ENCODE data around the gene ABCA5. TPM values are rescaled to one million over a fixed set of nuclear protein-coding genes. Genes with fewer than 3 reads are reported as not detected.

Gene ABCA5
- total RNA-seq, 3 donors from 2014 or later (not counting 1 experiment from before 2014, with no cell fraction given), result 52.1 to 84.5 (median 57.6) TPM

- peak; percentile 72 to 86 (median 80) for ATAC-seq
- Histone ChIP-seq H3K27ac (ENCODE audit: low read length) (no peak overlapping the region), H3K27me3 (ENCODE audit: control insufficient read depth, insufficient read depth, low read length) (no peaks in the 10 kb centered on the region), H3K4me3 (ENCODE audit: low read length) (no peak overlapping the region), H3K9me3 (ENCODE audit: control insufficient read depth, insufficient read depth, low read length) (peaks cover 6% of the 10 kb centered on the region), H3K36me3 (ENCODE audit: control insufficient read depth, insufficient read depth, low read length) (no peaks in the 10 kb centered on the region), H3K4me1 (ENCODE audit: control insufficient read depth, insufficient read depth, low read length) (no peaks in the 10 kb centered on the region)
- DNase-seq, result peak; percentile 53 to 73
- H3K36me3 Mint-ChIP-seq, result peaks cover 11% of the 10 kb centered on the region
- H3K9me3 Mint-ChIP-seq, result peaks cover 0 to 11% of the 10 kb centered on the region in 2 donors
- H3K4me1 Mint-ChIP-seq, result peaks cover 0 to 4% of the 10 kb centered on the region in 2 donors
- no peak overlapping the region for H3K4me3 Mint-ChIP-seq
- intact Hi-C loops (cut with micrococcal nuclease), result loop anchor here (1.0 to 5.0 kb wide), 2 partner anchors 458 to 703 kb away; no protein-coding TSS in a partner anchor
- H3K27ac Mint-ChIP-seq, result no peak overlapping the region
- no peaks in the 10 kb centered on the region for H3K27me3 Mint-ChIP-seq (ENCODE audit: low read depth in 2 of 2)
- TF ChIP-seq, protein P1, sequence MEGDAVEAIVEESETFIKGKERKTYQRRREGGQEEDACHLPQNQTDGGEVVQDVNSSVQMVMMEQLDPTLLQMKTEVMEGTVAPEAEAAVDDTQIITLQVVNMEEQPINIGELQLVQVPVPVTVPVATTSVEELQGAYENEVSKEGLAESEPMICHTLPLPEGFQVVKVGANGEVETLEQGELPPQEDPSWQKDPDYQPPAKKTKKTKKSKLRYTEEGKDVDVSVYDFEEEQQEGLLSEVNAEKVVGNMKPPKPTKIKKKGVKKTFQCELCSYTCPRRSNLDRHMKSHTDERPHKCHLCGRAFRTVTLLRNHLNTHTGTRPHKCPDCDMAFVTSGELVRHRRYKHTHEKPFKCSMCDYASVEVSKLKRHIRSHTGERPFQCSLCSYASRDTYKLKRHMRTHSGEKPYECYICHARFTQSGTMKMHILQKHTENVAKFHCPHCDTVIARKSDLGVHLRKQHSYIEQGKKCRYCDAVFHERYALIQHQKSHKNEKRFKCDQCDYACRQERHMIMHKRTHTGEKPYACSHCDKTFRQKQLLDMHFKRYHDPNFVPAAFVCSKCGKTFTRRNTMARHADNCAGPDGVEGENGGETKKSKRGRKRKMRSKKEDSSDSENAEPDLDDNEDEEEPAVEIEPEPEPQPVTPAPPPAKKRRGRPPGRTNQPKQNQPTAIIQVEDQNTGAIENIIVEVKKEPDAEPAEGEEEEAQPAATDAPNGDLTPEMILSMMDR (IDR thresholded peaks at IDR 0.05), result peak; percentile 81
- 0% methylated on average over 1 of the region's 1 CpG for WGBS (ENCODE audit: insufficient coverage)
Observed at GRCh38 chr17:69235338-69236058, 91.4 kb downstream of the ABCA5 start.

GRCh38 chr17:69232650-69233049, 94.3 kb downstream of the ABCA5 start:
- H3K4me3 Mint-ChIP-seq, result no peak overlapping the region
- H3K9me3 ChIP-seq (ENCODE audit: control insufficient read depth, insufficient read depth, low read length), result peaks cover 6% of the 10 kb centered on the region
- intact Hi-C loops (cut with micrococcal nuclease), result no loop called here
- no peak for DNase-seq
- TF ChIP-seq, protein P1 (IDR thresholded peaks at IDR 0.05), result no peak
- H3K27ac Mint-ChIP-seq, result no peak overlapping the region
- H3K27me3 ChIP-seq (ENCODE audit: control insufficient read depth, insufficient read depth, low read length), result no peaks in the 10 kb centered on the region
- ATAC-seq, result no peak
- no peaks in the 10 kb centered on the region for H3K36me3 ChIP-seq (ENCODE audit: control insufficient read depth, insufficient read depth, low read length)
- H3K9me3 Mint-ChIP-seq, result peaks cover 0 to 11% of the 10 kb centered on the region in 2 donors
- H3K27ac ChIP-seq (ENCODE audit: low read length), result no peak overlapping the region
- H3K36me3 Mint-ChIP-seq, result peaks cover 11% of the 10 kb centered on the region
- H3K27me3 Mint-ChIP-seq (ENCODE audit: low read depth in 2 of 2), result no peaks in the 10 kb centered on the region
- no peak overlapping the region for H3K4me3 ChIP-seq (ENCODE audit: low read length)
- H3K4me1 Mint-ChIP-seq, result peaks cover 0 to 8% of the 10 kb centered on the region in 2 donors
- no peaks in the 10 kb centered on the region for H3K4me1 ChIP-seq (ENCODE audit: control insufficient read depth, insufficient read depth, low read length)

- Mint-ChIP-seq H3K27ac (no peak overlapping the region), H3K27me3 (ENCODE audit: low read depth in 2 of 2) (no peaks in the 10 kb centered on the region), H3K4me1 (peaks cover 0 to 11% of the 10 kb centered on the region in 2 donors), H3K4me3 (no peak overlapping the region), H3K9me3 (peaks cover 0 to 11% of the 10 kb centered on the region in 2 donors), H3K36me3 (peaks cover 11% of the 10 kb centered on the region)
- no peaks in the 10 kb centered on the region for H3K4me1 ChIP-seq (ENCODE audit: control insufficient read depth, insufficient read depth, low read length)
- H3K4me3 ChIP-seq (ENCODE audit: low read length), result no peak overlapping the region
- TF ChIP-seq, protein P1 (IDR thresholded peaks at IDR 0.05), result no peak
- WGBS (ENCODE audit: insufficient coverage), result no CpG with 5 or more reads among the region's 1 CpG
- H3K9me3 ChIP-seq (ENCODE audit: control insufficient read depth, insufficient read depth, low read length), result peaks cover 6% of the 10 kb centered on the region
- H3K27me3 ChIP-seq (ENCODE audit: control insufficient read depth, insufficient read depth, low read length), result no peaks in the 10 kb centered on the region
- intact Hi-C loops (cut with micrococcal nuclease), result no loop called here
- no peaks in the 10 kb centered on the region for H3K36me3 ChIP-seq (ENCODE audit: control insufficient read depth, insufficient read depth, low read length)
- ATAC-seq, result no peak
- no peak for DNase-seq
- H3K27ac ChIP-seq (ENCODE audit: low read length), result no peak overlapping the region
Observed at GRCh38 chr17:69231521-69231920, 95.4 kb downstream of the ABCA5 start.

All from natural killer cell (primary cell).